ENCODE measurements around the gene PEPD.

DNA sequence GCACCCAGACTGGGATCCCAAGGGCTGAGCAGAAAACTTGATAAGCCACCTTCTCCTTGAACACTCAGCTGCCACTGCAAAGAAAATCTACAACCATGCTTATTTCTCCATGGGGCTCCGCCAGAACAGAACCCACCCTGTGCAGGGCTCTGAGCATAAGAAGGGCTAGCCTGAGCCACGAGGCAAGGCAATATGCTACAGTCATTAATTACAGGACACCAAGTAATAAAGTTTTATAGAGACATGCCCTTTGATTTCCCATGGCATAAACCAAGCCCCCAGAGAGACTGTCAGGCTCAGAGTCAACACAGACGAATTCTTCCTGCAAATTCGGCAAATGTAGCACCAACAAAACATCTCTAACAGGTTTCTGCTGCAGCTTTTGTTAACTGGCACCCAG lies 5.7 kb downstream of the PEPD start:
- TF ChIP-seq POLR2A (IDR thresholded peaks at IDR 0.05) = no peak
- TF ChIP-seq, protein P1, sequence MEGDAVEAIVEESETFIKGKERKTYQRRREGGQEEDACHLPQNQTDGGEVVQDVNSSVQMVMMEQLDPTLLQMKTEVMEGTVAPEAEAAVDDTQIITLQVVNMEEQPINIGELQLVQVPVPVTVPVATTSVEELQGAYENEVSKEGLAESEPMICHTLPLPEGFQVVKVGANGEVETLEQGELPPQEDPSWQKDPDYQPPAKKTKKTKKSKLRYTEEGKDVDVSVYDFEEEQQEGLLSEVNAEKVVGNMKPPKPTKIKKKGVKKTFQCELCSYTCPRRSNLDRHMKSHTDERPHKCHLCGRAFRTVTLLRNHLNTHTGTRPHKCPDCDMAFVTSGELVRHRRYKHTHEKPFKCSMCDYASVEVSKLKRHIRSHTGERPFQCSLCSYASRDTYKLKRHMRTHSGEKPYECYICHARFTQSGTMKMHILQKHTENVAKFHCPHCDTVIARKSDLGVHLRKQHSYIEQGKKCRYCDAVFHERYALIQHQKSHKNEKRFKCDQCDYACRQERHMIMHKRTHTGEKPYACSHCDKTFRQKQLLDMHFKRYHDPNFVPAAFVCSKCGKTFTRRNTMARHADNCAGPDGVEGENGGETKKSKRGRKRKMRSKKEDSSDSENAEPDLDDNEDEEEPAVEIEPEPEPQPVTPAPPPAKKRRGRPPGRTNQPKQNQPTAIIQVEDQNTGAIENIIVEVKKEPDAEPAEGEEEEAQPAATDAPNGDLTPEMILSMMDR (IDR thresholded peaks at IDR 0.05) = no peak

Data from transverse colon (tissue), 3 donors.